CD4-positive, alpha-beta T cell (primary cell): ENCODE results near the gene SKAP2. TPM values are rescaled to one million over a fixed set of nuclear protein-coding genes. Genes with fewer than 3 reads are reported as not detected.
A peak's percentile ranks its signal among the peaks of the same experiment; 100 is the strongest.

Experiments used
- ATAC-seq: fragments of 200-7000 bp; cut with Tn5 transposase; one replicate; pipeline ENCODE4 v1.10.0; 2022; ENCODE audit warnings: mild to moderate bottlenecking; ENCODE audit not compliant: poor library complexity
- CTCF ChIA-PET: fragments of 350-600 bp; sonication (Branson Sonifier 250); formaldehyde crosslinking; loops from one replicate; lab custom pipeline; 2021; ENCODE audit warnings: antibody characterized with exemption, inconsistent platforms; lab: Charles Lee
- POLR2A ChIA-PET: fragments of 350-600 bp; sonication (Branson Sonifier 250); formaldehyde crosslinking; loops from one replicate; lab custom pipeline; 2021; ENCODE audit warnings: antibody characterized with exemption, inconsistent platforms; lab: Charles Lee
- DNase-seq, 14 experiments: peaks; one replicate each; pipeline ENCODE4 v3.0.0-alpha.2; 2013 to 2020; ENCODE audit warnings: mixed read lengths in 2 of 14
- H3K27ac ChIP-seq, 2 donors: one replicate each; pipeline versions ENCODE4 v1.5.1 to v1.7.0; 2013; ENCODE audit warnings: low read length in 2 of 2, low read depth in 1 of 2, mild to moderate bottlenecking in 1 of 2
- H3K27me3 ChIP-seq, 2 experiments: 1 replicate in 1 of 2; 2 replicates in 1 of 2; pipeline versions ENCODE4 v1.6.1 to v1.7.0; 2013; ENCODE audit warnings: low read length in 2 of 2, control low read depth in 1 of 2, mild to moderate bottlenecking in 1 of 2, moderate library complexity in 1 of 2; ENCODE audit not compliant: insufficient read depth in 2 of 2, control insufficient read depth in 1 of 2
- H3K36me3 ChIP-seq: one replicate; pipeline ENCODE4 v1.6.1; 2013; ENCODE audit warnings: low read length, control low read depth; ENCODE audit not compliant: insufficient read depth
- H3K4me1 ChIP-seq: one replicate; pipeline ENCODE4 v1.6.1; 2013; ENCODE audit warnings: low read length, control low read depth; ENCODE audit not compliant: insufficient read depth
- H3K4me3 ChIP-seq: one replicate; pipeline ENCODE4 v1.5.1; 2013; ENCODE audit warnings: mild to moderate bottlenecking, low read length, moderate library complexity
- H3K9me3 ChIP-seq, 2 experiments: 1 replicate in 1 of 2; 2 replicates in 1 of 2; pipeline versions ENCODE4 v1.6.1 to v1.7.0; 2013; ENCODE audit warnings: low read length in 2 of 2, mild to moderate bottlenecking in 2 of 2, control low read depth in 1 of 2, moderate library complexity in 1 of 2; ENCODE audit not compliant: control insufficient read depth in 1 of 2, insufficient read depth in 1 of 2
- H3K27ac Mint-ChIP-seq: one replicate; pipeline ENCODE4 v1.8.0; 2020; ENCODE audit warnings: mixed read lengths
- H3K27me3 Mint-ChIP-seq: one replicate; pipeline ENCODE4 v1.8.0; 2021; ENCODE audit warnings: mixed read lengths
- H3K36me3 Mint-ChIP-seq: one replicate; pipeline ENCODE4 v1.8.0; 2021; ENCODE audit warnings: low read depth, mixed read lengths
- H3K4me1 Mint-ChIP-seq: one replicate; pipeline ENCODE4 v1.8.0; 2021; ENCODE audit warnings: low read depth, mixed read lengths
- H3K4me3 Mint-ChIP-seq: one replicate; pipeline ENCODE4 v1.8.0; 2020; ENCODE audit warnings: mild to moderate bottlenecking, mixed read lengths
- H3K9me3 Mint-ChIP-seq: one replicate; pipeline ENCODE4 v1.8.0; 2020; ENCODE audit warnings: mixed read lengths
- intact Hi-C, 2 experiments: fragments of 100-400 bp; cut with DNase I in 1 of 2; cut with micrococcal nuclease in 1 of 2; formaldehyde crosslinking; loops; one replicate each; pipeline versions ENCODE4 v1.15.1 to v1.9.0; 2023 to 2025; cut with DNase I, micrococcal nuclease
- polyA plus RNA-seq, 2 donors: library from polyadenylated mRNA; unstranded; fragments of 120-200 nt; gene quantifications; one replicate each; pipeline ENCODE4 v1.2.1, GENCODE V29; 2013
- total RNA-seq, 174 experiments: library from RNA in 2 of 174; stranded (reverse) in 2 of 174; gene quantifications; one replicate each; pipeline ENCODE4 v1.2.3 and lab custom pipeline; 2021 to 2026
- TF ChIP-seq, protein P1 (sequence below): fragments of 200-600 bp; IDR thresholded peaks from one replicate; pipeline ENCODE4 v1.8.0; 2022; ENCODE audit warnings: antibody characterized with exemption, mild to moderate bottlenecking

Gene SKAP2, protein sequence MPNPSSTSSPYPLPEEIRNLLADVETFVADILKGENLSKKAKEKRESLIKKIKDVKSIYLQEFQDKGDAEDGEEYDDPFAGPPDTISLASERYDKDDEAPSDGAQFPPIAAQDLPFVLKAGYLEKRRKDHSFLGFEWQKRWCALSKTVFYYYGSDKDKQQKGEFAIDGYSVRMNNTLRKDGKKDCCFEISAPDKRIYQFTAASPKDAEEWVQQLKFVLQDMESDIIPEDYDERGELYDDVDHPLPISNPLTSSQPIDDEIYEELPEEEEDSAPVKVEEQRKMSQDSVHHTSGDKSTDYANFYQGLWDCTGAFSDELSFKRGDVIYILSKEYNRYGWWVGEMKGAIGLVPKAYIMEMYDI
- total RNA-seq, result 1 to 10 TPM in 1 of 2 experiments, under 1 TPM in 1; 0.91 to 1.2 TPM
- 10.3 TPM for polyA plus RNA-seq (2013, experiment 1 of 2)
- polyA plus RNA-seq (2013, experiment 2 of 2), result 13.3 TPM
- 1.5 to 18.0 (median 6.0) reads per million in 172 experiments for total RNA-seq (lab: John Stamatoyannopoulos, UW)

DNA sequence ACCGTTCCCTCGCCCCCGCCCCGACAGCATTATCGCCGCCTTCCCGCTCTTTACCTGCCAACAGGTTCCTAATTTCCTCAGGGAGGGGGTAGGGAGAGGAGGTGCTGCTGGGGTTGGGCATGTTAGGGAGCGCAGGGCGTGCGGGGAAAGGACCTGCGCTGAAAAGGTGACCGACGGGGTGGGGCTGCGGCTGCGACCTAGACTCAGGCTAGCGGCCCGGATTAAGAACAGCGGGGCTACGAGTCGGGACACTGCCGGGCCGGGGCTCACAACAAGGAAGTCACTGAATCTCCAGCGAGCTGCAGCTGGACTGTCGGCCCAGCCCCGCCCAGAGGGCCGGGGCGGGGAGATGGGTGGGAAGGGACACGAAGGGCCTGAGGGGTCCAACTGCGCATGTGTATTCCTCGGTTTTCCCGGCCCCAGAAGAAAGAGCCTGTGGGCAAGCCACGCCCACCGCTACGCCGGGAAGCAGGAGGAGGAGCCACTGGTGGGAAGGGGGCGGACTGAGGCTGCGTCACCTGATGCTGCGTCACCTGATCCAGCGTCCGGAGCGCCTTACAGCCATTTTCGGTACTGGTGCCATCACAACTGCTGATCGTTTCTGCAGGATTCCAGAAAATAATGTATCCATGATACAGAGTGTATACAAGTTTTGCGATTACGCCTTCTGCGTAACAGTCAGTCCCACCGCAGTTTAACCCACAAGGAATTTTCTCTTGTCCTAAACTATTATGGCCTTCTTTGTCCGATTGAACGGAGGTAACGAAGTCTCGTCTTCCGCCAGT, at the start of gene SKAP2:
Gene SKAP2, minus strand, starts transcription at position 282 of the 785 bp plus-strand sequence. Its CDS starts 161 bp downstream, at position 121.
- CTCF ChIA-PET, result no interaction called here
- Histone ChIP-seq H3K9me3 (no peaks in the 10 kb centered on the region), H3K4me1 (peaks cover 17% of the 10 kb centered on the region), H3K27me3 (peaks cover 0 to 3% of the 10 kb centered on the region in 2 experiments), H3K4me3 (peak within 1 kb of the TSS; percentile 89), H3K27ac (peak within 1 kb of the TSS; percentile 43 to 56), H3K36me3 (no peaks in the 10 kb centered on the region)
- peaks cover 4% of the 10 kb centered on the region for H3K36me3 Mint-ChIP-seq
- ATAC-seq (peak; percentile 86), DNase-seq (peak; percentile 52 to 94 (median 70))
- intact Hi-C loops, result loop anchor here in 1 of 2 experiments (10.0 kb wide), 2 partner anchors 230 to 1000 kb away; partner anchors contain the start of gene HOXA1
- POLR2A ChIA-PET, result no interaction called here
- peaks cover 23% of the 10 kb centered on the region for H3K4me1 Mint-ChIP-seq
- H3K4me3 Mint-ChIP-seq, result peak within 1 kb of the TSS; percentile 91
- TF ChIP-seq, protein P1, sequence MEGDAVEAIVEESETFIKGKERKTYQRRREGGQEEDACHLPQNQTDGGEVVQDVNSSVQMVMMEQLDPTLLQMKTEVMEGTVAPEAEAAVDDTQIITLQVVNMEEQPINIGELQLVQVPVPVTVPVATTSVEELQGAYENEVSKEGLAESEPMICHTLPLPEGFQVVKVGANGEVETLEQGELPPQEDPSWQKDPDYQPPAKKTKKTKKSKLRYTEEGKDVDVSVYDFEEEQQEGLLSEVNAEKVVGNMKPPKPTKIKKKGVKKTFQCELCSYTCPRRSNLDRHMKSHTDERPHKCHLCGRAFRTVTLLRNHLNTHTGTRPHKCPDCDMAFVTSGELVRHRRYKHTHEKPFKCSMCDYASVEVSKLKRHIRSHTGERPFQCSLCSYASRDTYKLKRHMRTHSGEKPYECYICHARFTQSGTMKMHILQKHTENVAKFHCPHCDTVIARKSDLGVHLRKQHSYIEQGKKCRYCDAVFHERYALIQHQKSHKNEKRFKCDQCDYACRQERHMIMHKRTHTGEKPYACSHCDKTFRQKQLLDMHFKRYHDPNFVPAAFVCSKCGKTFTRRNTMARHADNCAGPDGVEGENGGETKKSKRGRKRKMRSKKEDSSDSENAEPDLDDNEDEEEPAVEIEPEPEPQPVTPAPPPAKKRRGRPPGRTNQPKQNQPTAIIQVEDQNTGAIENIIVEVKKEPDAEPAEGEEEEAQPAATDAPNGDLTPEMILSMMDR, result no peak
- peaks cover 75% of the 10 kb centered on the region for H3K27me3 Mint-ChIP-seq
- peak within 1 kb of the TSS; percentile 57 for H3K27ac Mint-ChIP-seq
- H3K9me3 Mint-ChIP-seq, result no peaks in the 10 kb centered on the region

DNA sequence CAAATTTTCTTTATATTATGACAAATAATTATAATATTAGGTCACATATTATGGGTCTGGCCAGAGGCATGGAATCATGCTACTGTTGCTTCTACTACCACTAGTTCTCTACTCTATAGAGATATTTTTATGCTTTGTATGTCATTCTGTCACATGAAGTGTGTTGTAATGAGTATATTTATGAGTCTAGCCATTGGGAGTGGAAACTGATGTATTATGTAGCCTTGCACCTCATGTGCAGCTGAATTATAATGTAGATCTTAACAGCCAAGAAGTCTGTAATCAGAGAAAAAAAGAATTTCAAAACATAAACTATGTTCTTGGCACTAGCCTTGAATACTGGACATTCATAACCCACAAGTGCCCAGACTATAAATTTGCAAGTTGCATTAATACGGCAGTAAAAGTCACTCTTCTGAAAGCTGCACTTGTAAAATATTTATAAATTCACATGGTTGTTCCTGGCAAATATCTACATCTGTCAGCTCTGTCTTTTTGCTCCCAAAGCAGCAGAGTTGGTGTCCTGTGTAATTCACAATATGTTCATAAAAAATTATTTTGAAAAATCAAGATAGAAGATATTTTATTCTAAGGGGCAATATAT, 48.6 kb upstream of the SKAP2 start:
- ATAC-seq (no peak), DNase-seq (no peak)
- ChIA-PET POLR2A (no interaction called here), CTCF (no interaction called here)
- intact Hi-C loops, result no loop called here
- H3K27me3 Mint-ChIP-seq, result peaks cover 7% of the 10 kb centered on the region
- Histone ChIP-seq H3K4me1 (no peaks in the 10 kb centered on the region), H3K4me3 (no peak overlapping the region), H3K27ac (no peak overlapping the region), H3K27me3 (no peaks in the 10 kb centered on the region), H3K9me3 (no peaks in the 10 kb centered on the region), H3K36me3 (no peaks in the 10 kb centered on the region)
- no peaks in the 10 kb centered on the region for H3K36me3 Mint-ChIP-seq
- no peaks in the 10 kb centered on the region for H3K4me1 Mint-ChIP-seq
- TF ChIP-seq, protein P1, result no peak
- H3K4me3 Mint-ChIP-seq, result no peak overlapping the region
- H3K27ac Mint-ChIP-seq, result no peak overlapping the region
- H3K9me3 Mint-ChIP-seq, result no peaks in the 10 kb centered on the region

DNA sequence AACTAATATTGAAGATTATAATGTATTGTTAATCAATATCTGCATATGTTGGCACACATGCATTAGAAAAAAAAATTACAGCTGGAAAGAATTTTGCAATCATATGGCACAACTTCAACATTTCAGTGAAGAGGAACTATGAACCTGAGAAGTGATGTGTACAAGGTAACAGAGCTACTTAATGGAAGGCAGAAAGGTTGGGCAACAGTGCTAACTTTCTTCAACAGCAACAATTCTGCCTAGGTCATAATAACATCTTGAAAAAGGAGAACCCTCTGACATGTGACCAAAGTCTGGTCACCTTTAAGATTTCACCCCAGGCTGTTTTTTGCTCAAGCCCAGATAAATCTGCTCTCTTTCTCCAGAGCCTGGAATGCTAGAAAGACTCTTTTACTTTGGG, 47.9 kb upstream of the SKAP2 start:
- Mint-ChIP-seq H3K9me3 (no peaks in the 10 kb centered on the region), H3K36me3 (no peaks in the 10 kb centered on the region), H3K27ac (no peak overlapping the region), H3K27me3 (peaks cover 7% of the 10 kb centered on the region), H3K4me1 (no peaks in the 10 kb centered on the region), H3K4me3 (no peak overlapping the region)
- DNase-seq (peak in 1 of 14 experiments; percentile 1), ATAC-seq (no peak)
- Histone ChIP-seq H3K36me3 (no peaks in the 10 kb centered on the region), H3K4me3 (no peak overlapping the region), H3K4me1 (no peaks in the 10 kb centered on the region), H3K27ac (no peak overlapping the region), H3K27me3 (no peaks in the 10 kb centered on the region), H3K9me3 (no peaks in the 10 kb centered on the region)
- TF ChIP-seq, protein P1, result no peak
- CTCF ChIA-PET, result no interaction called here
- POLR2A ChIA-PET, result no interaction called here
- intact Hi-C loops, result no loop called here
